Epidermal melanocyte (primary cell): ENCODE results near the gene ARID1B.

Experiments used
- DNase-seq: peaks from one replicate; pipeline ENCODE4 v3.0.0; 2011; ENCODE audit warnings: low spot score; ENCODE audit not compliant: insufficient read length

ARID1B gene

DNA sequence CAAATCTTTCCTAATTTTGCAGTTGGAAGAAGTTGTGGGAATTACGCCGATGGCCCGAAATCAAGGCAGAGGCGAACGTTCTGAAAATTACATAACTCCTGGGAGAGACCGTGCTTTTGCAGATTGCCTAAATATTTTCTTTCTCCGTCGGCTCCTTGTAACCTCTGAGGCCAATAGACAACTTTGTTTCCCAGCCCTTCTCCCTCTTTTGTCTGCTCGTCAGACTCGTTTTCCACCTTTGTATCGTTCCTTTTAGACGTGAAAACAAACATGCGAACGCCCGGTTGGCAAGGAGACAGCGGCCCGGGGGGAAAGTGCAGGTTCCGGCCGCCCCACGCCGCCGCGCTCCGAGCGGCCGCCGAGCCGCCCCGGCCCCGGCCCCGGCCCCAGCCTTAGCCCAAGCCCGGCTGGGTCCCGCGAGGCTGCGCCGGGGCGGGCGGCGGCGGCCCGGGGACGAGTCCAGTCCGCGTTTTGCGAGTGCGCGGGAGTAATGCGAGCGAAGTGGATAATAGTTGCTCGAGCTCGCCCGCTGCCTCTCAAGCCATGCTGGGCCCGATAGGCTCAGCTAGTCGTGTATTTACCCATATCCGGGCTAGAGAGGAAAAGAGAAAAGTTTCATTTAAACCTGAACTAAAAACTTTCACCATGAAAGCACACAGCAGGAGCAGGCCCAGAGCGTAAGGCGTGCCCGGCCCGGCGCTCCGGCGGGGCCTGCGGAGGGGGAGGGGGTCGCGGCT is at the start of gene ARID1B:
ARID1B (plus strand) TSS at position 539 of the 737 bp plus-strand sequence. CDS start 303 bp downstream, outside the sequence.
- peak; percentile 57 for DNase-seq

- DNase-seq, result no peak
Measured at GRCh38 chr6:156727715-156728385, 49.3 kb upstream of the ARID1B start.

DNA sequence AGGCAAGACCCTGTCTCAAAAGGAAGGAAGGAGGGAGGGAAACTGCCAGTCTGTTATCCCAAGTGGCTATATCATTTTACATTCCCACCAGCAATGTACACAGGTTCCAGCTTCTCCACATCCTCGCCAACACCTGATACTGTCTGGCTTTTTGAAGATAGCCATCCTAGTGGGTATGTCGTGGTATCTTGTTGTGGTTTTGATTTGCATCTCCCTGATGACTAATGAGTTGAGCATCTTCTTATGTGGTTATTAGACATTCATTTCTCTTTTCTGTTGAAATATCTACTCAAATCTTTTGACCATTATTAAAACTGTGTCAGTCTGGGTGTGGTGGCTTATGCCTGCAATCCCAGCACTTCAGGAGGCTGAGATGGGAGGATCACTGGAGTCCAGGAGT is 47.9 kb upstream of the ARID1B start:
- DNase-seq, result no peak

DNA sequence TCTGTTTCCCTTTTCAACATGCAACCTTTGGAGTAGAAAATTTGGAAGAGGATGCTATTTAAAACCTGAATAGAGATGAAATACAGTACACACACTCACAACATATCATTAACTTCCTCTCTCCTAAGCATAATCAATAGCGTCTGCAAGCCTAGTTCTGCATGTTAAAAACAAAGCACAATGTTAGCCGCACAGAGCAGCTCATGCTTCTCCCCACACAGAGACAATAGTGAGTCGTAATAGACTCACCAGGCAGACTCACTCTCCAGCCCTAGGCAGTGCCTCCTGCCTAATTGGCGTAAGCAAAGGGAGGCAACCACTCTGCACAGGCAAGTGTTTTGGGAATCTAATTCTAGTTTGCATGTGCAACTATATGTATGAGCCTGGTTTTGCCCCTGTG is 45.8 kb upstream of the ARID1B start:
- DNase-seq, result no peak

DNA sequence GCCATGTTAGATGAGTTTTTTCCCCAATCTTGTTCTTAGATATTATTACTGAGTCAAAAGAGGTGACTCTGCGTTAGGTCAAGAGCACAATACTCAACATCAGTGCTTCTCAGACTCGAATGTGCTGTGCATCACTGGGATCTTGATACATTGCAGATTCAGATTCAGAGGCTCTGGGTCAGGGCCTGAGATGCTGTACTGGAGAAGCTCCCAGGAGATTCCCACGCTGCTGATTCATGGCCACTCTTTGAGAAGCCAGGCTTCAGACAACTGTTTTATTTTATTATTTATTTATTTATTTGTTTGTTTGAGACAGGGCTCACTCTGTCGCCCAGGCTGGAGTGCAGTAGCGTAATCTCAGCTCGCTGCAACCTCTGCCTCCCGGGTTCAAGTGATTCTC is 41.4 kb upstream of the ARID1B start:
- DNase-seq, result no peak

DNA sequence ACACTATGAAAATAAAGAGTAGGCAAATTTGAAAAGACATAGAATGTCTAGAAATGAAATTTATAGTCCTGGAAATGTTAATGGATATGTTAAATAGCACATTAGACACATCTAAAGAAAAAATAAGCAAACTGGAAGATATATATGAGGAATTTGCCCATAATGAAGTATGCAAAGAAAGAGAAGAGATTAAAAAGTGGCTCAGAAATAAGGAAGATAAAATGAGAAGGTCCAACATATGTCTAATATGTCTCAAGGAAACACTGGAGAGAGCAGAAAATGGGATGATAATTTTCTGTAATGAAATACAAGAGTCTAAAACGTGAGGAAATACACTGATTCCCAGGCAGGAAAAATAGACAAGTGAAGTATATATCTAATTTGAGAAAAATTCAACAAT is 36.6 kb upstream of the ARID1B start:
- no peak for DNase-seq

DNA sequence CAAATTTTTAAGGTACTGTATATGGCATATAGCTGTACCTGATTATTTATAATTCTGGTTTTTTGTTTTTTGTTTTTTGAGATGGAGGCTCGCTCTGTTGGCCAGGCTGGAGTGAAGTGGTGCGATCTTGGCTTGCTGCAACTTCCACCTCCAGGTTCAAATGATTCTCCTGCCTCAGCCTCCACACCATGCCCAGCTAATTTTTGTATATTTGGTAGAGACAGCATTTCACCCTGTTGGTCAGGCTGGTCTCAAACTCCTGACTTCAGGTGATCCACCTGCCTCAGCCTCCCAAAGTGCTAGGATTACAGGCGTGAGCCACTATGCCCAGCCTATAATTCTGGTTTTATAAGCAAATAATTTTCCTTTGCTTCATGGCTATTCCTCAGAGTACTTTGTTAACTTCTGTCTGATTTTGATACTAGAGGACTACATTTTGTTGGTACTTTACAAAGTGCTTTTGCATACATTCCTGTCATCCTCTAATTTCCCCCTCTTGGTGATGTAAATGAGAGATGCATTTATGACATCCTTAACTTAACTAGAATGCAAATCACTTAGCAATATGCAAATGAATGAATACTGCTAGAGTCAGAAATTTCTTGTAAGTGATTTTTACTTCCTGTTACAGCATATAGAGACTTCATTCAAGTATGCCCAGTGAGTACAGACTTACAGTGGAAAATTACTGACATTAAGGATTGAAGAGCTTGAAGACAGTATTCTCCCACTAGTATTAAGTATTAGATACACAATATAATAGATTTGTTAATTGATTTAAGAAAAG is 35.7 kb upstream of the ARID1B start:
- DNase-seq, result no peak

GRCh38 chr6:156747715-156748114 is 29.5 kb upstream of the ARID1B start:
- DNase-seq, result no peak

- DNase-seq, result no peak
Measured at GRCh38 chr6:156748504-156748903, 28.7 kb upstream of the ARID1B start.

DNA sequence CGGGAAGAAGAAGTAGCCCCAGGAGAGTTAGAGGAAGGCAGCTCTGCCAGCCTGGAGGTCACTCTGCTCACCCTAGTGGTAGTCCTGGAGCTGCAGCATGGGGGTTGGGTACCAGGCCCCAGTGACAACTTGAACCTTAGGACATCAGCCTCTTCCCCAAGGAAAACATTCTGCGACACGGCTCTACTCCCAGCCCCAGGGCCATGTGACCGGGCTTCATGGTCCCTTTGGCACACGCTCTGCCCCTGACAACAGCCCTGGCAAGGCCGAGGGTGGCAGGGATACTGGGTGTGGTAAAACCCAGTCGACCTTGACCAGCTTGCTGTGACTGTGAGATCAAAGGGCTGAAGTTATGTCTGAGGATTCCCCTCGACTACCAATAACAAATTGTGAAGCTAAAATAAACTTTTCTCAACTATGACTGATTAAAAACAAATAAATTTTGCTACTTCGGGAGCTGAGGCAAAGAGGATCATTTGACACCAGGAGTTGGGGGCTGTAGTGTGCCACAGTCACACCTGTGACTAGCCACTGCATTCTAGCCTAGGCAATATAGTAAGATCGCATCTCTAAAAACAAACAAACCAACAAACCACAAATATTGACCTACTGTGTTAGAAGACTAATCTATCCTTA is 24.4 kb upstream of the ARID1B start:
- DNase-seq, result no peak

- no peak for DNase-seq
Measured at GRCh38 chr6:156756630-156757610, 20.3 kb upstream of the ARID1B start.

GRCh38 chr6:156757849-156758248 is 19.3 kb upstream of the ARID1B start:
- no peak for DNase-seq

DNA sequence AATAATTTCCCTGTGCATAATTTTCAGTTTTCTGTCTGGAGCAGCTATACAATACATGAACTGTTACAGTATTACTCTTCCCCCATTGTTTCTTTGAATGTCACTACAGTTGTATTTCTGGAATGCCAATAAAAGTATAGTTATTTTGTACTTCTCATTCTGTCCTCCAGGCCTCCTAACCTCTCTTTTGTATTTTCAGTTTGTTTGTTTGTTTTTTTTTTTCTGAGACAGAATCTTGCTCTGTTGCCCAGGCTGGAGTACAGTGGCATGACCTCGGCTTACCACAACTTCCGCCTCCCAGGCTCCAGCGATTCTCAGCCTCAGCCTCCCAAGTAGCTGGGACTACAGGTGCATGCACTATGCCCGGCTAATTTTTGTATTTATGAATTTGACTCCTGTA is 16.8 kb upstream of the ARID1B start:
- no peak for DNase-seq

DNA sequence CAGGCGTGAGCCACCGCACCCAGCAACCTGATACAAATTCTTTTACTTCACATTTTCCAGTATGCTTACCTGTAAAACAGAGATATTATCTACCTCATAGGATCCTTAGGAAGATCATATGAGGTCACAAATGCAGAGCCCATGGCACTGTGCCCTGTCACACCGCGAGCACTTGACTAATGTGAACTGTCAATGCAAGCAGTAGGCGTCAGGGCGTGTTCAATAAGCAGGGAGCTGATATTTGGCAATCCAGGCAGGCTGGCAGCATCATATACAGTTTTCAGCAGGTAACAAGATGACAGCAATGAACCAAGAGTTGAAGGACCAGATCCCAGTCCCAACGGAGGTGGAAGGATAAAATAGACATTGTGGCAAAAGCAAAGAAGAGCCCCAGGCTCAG is 14.6 kb upstream of the ARID1B start:
- DNase-seq, result no peak

GRCh38 chr6:156765117-156765516 is 12.1 kb upstream of the ARID1B start:
- DNase-seq, result no peak

DNA sequence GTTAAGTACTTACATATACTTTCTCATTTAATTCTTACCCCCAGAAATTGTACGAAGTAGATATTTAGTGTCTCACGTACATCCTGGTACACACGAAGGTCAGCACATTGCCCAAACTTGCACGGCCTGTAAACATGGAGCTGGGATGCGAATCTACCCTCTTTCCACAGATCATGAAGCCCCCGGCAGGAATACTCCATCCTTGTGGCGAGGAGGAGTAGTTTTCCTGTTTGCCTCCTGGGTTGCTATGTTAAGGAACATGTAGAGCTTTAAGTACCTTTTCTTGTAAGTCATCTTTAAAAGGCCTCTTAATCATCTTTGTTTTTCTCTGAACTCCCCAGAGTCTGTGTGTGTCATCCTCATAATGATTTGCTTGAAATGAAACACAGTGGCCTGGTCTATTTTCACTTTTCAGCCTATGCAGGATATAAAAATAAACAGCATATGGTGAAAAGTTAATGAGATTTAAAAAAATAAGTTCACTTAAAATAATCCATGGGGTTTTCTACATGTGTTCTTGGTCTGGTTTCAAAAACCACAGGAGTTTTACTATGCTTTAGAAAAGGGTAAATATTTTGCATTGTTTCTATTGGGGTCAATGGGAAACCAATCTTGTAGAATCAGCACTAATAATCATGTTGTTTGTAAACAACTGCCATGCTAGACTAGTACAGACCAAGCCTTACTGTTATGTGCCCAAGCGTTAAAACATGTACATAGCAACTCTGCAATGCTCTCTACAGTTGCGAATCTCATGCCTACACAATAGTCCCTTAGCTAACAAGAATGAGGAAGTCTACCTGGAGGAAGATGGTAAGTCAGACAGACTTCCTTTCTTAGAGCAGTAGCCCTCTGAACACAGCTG is 9.3 kb upstream of the ARID1B start:
- DNase-seq, result no peak

DNA sequence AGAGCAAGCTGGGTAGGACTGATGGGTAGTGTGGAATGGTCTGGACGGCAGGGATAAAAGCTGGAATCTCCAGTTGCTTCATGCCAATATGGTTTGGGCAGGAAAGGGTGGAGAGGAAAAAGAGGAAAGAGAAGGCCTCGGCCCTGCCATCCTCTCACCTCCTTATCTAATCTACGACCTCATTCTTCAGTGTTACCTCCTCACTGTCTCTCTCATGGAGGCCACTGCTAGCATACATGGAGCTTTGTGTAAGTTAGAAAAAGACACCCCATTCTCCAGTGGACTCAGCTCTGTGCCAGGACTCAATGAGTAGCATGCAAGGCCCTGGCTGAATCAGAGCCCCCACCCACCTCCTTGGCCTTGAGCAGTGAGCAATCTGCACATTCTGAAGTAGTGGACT is 6.1 kb upstream of the ARID1B start:
- no peak for DNase-seq

GRCh38 chr6:156771761-156772160 is 5.4 kb upstream of the ARID1B start:
- DNase-seq, result no peak

DNA sequence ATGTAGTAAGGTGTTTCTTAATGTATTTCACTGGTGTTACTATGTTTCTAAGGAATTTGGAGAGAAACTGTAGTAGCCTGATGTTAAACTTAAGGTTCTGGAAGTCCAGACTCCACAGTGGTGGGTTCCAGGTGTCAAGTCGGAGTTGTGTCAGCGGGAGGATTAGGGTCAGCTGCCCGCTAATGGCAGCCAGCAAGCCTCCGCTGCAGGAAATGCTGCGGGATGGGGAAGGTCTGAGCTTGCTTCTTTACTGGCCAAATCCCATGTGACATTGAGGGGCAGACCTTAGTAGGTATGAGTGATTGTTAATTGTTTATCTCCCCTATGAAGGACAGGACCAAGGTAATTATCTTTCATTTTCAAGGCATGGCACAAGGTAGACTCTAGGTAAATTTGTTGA is 3.7 kb upstream of the ARID1B start:
- DNase-seq, result no peak
